SK-N-SH (cell line): ENCODE data around the gene RRP9. TPM values are rescaled to one million over a fixed set of nuclear protein-coding genes. Genes with fewer than 3 reads are reported as not detected.
A peak's percentile ranks its signal among the peaks of the same experiment; 100 is the strongest.

Experiments
- CTCF ChIA-PET: fragments of 300-600, 350-600 bp; formaldehyde crosslinking; extraction: SDS; loops from one replicate; lab custom pipeline; 2021; lab: Yijun Ruan, JAX
- POLR2A ChIA-PET: fragments of 350-600 bp; sonication (Branson Sonifier 250); formaldehyde crosslinking; extraction: SDS; loops from one replicate; lab custom pipeline; 2020; ENCODE audit warnings: antibody characterized with exemption, inconsistent platforms; lab: Yijun Ruan, JAX
- DNase-seq: peaks from one replicate; pipeline ENCODE4 v3.0.0; 2012
- H2AFZ ChIP-seq: fragments of 200-600 bp; sonication (generic); 2 replicates; pipeline ENCODE4 v1.8.1; 2016; ENCODE audit warnings: antibody characterized with exemption, mild to moderate bottlenecking, low read depth
- H3F3A ChIP-seq: fragments of 200-600 bp; sonication (generic); replicated peaks from 2 replicates; pipeline ENCODE3; 2016; ENCODE audit warnings: antibody characterized with exemption, mild to moderate bottlenecking; ENCODE audit not compliant: insufficient read depth
- H3K27ac ChIP-seq, 2 experiments: fragments of 200-500 bp in 1 of 2; fragments of 200-600 bp in 1 of 2; sonication (Bioruptor generic) in 1 of 2; sonication (generic), shearing (Covaris generic) in 1 of 2; 2 replicates each; pipeline versions ENCODE4 v1.5.1 to v1.6.1; 2014 to 2016; ENCODE audit warnings: low read depth in 2 of 2, inconsistent platforms in 1 of 2, low read length in 1 of 2, mild to moderate bottlenecking in 1 of 2, mixed read lengths in 1 of 2
- H3K27me3 ChIP-seq: fragments of 200-600 bp; sonication (generic), shearing (Covaris generic); 2 replicates; pipeline ENCODE4 v1.6.1; 2016; ENCODE audit warnings: mixed run types; ENCODE audit not compliant: insufficient read depth
- H3K36me3 ChIP-seq, 2 experiments: fragments of 200-500 bp in 1 of 2; fragments of 200-600 bp in 1 of 2; sonication (Bioruptor generic) in 1 of 2; sonication (generic) in 1 of 2; replicated peaks in 1 of 2; 2 replicates each; pipeline versions ENCODE3 to v1.5.1; 2014 to 2016; ENCODE audit warnings: low read length in 1 of 2, mild to moderate bottlenecking in 1 of 2; ENCODE audit not compliant: insufficient read depth in 2 of 2, control insufficient read depth in 1 of 2
- H3K4me1 ChIP-seq, 2 experiments: fragments of 200-500 bp in 1 of 2; fragments of 200-600 bp in 1 of 2; sonication (Bioruptor generic) in 1 of 2; sonication (generic), shearing (Covaris generic) in 1 of 2; 2 replicates each; pipeline versions ENCODE4 v1.5.1 to v1.6.1; 2014 to 2016; ENCODE audit warnings: low read depth in 1 of 2, low read length in 1 of 2, mixed run types in 1 of 2; ENCODE audit not compliant: insufficient read depth in 2 of 2, control insufficient read depth in 1 of 2
- H3K4me2 ChIP-seq: fragments of 200-600 bp; sonication (generic), shearing (Covaris generic); 2 replicates; pipeline ENCODE4 v1.6.1; 2017; ENCODE audit warnings: mixed run types
- H3K4me3 ChIP-seq, 2 experiments: fragments of 200-500 bp in 1 of 2; fragments of 200-600 bp in 1 of 2; sonication (Bioruptor generic) in 1 of 2; sonication (generic), shearing (Covaris generic) in 1 of 2; 2 replicates each; pipeline versions ENCODE4 v1.5.1 to v1.8.1; 2014 to 2016; ENCODE audit warnings: low read depth in 2 of 2, inconsistent platforms in 1 of 2, low read length in 1 of 2, mild to moderate bottlenecking in 1 of 2, mixed read lengths in 1 of 2, moderate library complexity in 1 of 2
- H3K79me2 ChIP-seq: fragments of 200-600 bp; sonication (generic); 2 replicates; pipeline ENCODE4 v1.8.1; 2017; ENCODE audit warnings: mild to moderate bottlenecking; ENCODE audit not compliant: insufficient read depth
- H3K9ac ChIP-seq: fragments of 200-600 bp; sonication (generic); 2 replicates; pipeline ENCODE4 v1.6.1; 2017; ENCODE audit warnings: mixed run types
- H3K9me2 ChIP-seq: fragments of 200-600 bp; sonication (generic); 2 replicates; pipeline ENCODE4 v1.6.1; 2017; ENCODE audit warnings: mixed run types
- H3K9me3 ChIP-seq: fragments of 200-600 bp; sonication (generic); 2 replicates; pipeline ENCODE4 v1.6.1; 2017; ENCODE audit warnings: mixed run types, mild to moderate bottlenecking, moderate library complexity
- H4K20me1 ChIP-seq: fragments of 200-600 bp; sonication (generic); 2 replicates; pipeline ENCODE4 v1.6.1; 2017; ENCODE audit warnings: mild to moderate bottlenecking, mixed run types; ENCODE audit not compliant: insufficient read depth
- CHD2 ChIP-seq: fragments of 150-350 bp; IDR thresholded peaks from 2 replicates; pipeline ENCODE4 v1.6.1; 2018; ENCODE audit warnings: low read length; ENCODE audit not compliant: partially characterized antibody
- ELF1 ChIP-seq: IDR thresholded peaks from 2 replicates; pipeline ENCODE4 v1.4.0; 2012
- EZH2phosphoT487 ChIP-seq: fragments of 200-600 bp; sonication (generic); IDR thresholded peaks from 2 replicates; pipeline ENCODE4 v1.6.1; 2017; ENCODE audit warnings: low read depth, mixed run types, mild to moderate bottlenecking, antibody characterized with exemption, moderate library complexity, borderline replicate concordance
- GABPA ChIP-seq: IDR thresholded peaks from 2 replicates; pipeline ENCODE4 v1.4.0; 2012; ENCODE audit warnings: low read depth, mild to moderate bottlenecking
- JUND ChIP-seq: IDR thresholded peaks from 2 replicates; pipeline ENCODE4 v1.4.0; 2012
- MAX ChIP-seq: IDR thresholded peaks from 2 replicates; pipeline ENCODE4 v1.4.0; 2012; ENCODE audit warnings: low read depth
- MXI1 ChIP-seq: IDR thresholded peaks from 2 replicates; pipeline ENCODE4 v1.6.1; 2012; ENCODE audit warnings: mild to moderate bottlenecking, low read depth, low read length, improper control_type of control experiment
- NRF1 ChIP-seq: IDR thresholded peaks from 2 replicates; pipeline ENCODE4 v1.6.1; 2012; ENCODE audit warnings: low read depth, mild to moderate bottlenecking, low read length
- PBX3 ChIP-seq: IDR thresholded peaks from 2 replicates; pipeline ENCODE4; 2012
- POLR2AphosphoS5 ChIP-seq: IDR thresholded peaks from 2 replicates; pipeline ENCODE4 v1.6.1; 2012; ENCODE audit warnings: low read depth, low read length
- RAD21 ChIP-seq: IDR thresholded peaks from 2 replicates; pipeline ENCODE4 v1.6.1; 2012; ENCODE audit warnings: mild to moderate bottlenecking, low read length
- REST ChIP-seq: IDR thresholded peaks from 2 replicates; pipeline ENCODE4 v1.6.1; 2012; ENCODE audit warnings: mild to moderate bottlenecking, low read depth, low read length, moderate library complexity
- SIN3A ChIP-seq: IDR thresholded peaks from 2 replicates; pipeline ENCODE4 v1.6.1; 2012; ENCODE audit warnings: low read depth, mild to moderate bottlenecking, low read length, moderate library complexity, borderline replicate concordance
- SMC3 ChIP-seq: IDR thresholded peaks from 2 replicates; pipeline ENCODE4 v1.6.1; 2012; ENCODE audit warnings: low read depth, low read length, improper control_type of control experiment
- TAF1 ChIP-seq: IDR thresholded peaks from 2 replicates; pipeline ENCODE4 v1.6.1; 2012; ENCODE audit warnings: low read depth, mild to moderate bottlenecking, low read length, moderate library complexity, borderline replicate concordance
- TEAD4 ChIP-seq: IDR thresholded peaks from 2 replicates; pipeline ENCODE4 v1.4.0; 2012; ENCODE audit warnings: mild to moderate bottlenecking, borderline replicate concordance; ENCODE audit not compliant: insufficient read depth
- USF1 ChIP-seq: IDR thresholded peaks from 2 replicates; pipeline ENCODE4 v1.4.0; 2012; ENCODE audit warnings: low read depth, borderline replicate concordance
- USF2 ChIP-seq: fragments of 150-350 bp; IDR thresholded peaks from 2 replicates; pipeline ENCODE4 v1.6.1; 2017; ENCODE audit warnings: antibody characterized with exemption, low read length, low read depth, borderline replicate concordance
- ZBTB33 ChIP-seq: IDR thresholded peaks from 2 replicates; pipeline ENCODE4 v1.4.0; 2012; ENCODE audit warnings: low read depth, borderline replicate concordance
- WGBS: methylation state at CpG from one replicate; pipeline ENCODE4 v1.1.6; 2017; ENCODE audit warnings: low lambda C conversion rate; 5-methylcytosine and 5-hydroxymethylcytosine counted together
- polyA plus RNA-seq, 3 experiments: library from polyadenylated mRNA; depleted of rRNA; stranded (reverse); fragments of >200 nt; gene quantifications; 2 replicates each; pipeline ENCODE4 v1.2.3, GENCODE V29; 2012
- TF ChIP-seq, protein P1 (sequence below): fragments of 200-600 bp; sonication (generic); IDR thresholded peaks from 2 replicates; pipeline ENCODE4 v1.6.1; 2017; ENCODE audit warnings: antibody characterized with exemption, mild to moderate bottlenecking, moderate library complexity

The RRP9 gene
- polyA plus RNA-seq, 1 of the 3 experiments (the other 2 are of a cell fraction), result 49.6 TPM

GRCh38 chr3:51982838-51983577, 41.3 kb upstream of the RRP9 start, which contains the start of gene ACY1:
TSS of gene ACY1 (plus strand) at chr3:51983535. CDS start at chr3:51984065, 530 bp downstream.
- H3K36me3 ChIP-seq, result peaks cover 0 to 5% of the 10 kb centered on the region in 2 experiments
- 0% methylated on average over 26 of the region's 68 CpGs for WGBS
- H3K9me2 ChIP-seq, result no peaks in the 10 kb centered on the region
- peaks cover 5 to 19% of the 10 kb centered on the region in 2 experiments; a peak in 3 of 4 replicates for H3K4me1 ChIP-seq
- peak within 1 kb of the TSS; percentile 89 to 93 for H3K27ac ChIP-seq
- no peaks in the 10 kb centered on the region for H4K20me1 ChIP-seq
- H3K27me3 ChIP-seq, result no peaks in the 10 kb centered on the region
- peak within 1 kb of the TSS; percentile 89 for H3K9ac ChIP-seq
- H3K4me3 ChIP-seq, result peak within 1 kb of the TSS; percentile 68 to 90
- no peaks in the 10 kb centered on the region for H3K9me3 ChIP-seq
- peak; percentile 97 for DNase-seq
- H3K79me2 ChIP-seq, result peaks cover 40% of the 10 kb centered on the region
- POLR2A ChIA-PET, result interaction anchor here (0.8 to 4.3 kb wide), 10 partner anchors 8 to 46 kb away, joined by 3 to 42 read pairs (median 4); partner anchors contain the start of genes ABHD14A, ABHD14B, PARP3 and RPL29
- peak within 1 kb of the TSS; percentile 94; the same call in 1 of the 2 replicates for H2AFZ ChIP-seq
- CTCF ChIA-PET, result interaction anchor here (0.6 to 4.8 kb wide), 24 partner anchors 9 to 489 kb away, joined by 3 to 45 read pairs (median 4); partner anchors contain the start of genes ABHD14A, ABHD14B, GPR62 and PARP3
- H3K4me2 ChIP-seq, result peak within 1 kb of the TSS; percentile 97
- peaks cover 15% of the 10 kb centered on the region for H3F3A ChIP-seq
- TF ChIP-seq NRF1, result no peak; the same call in 1 of the 2 replicates
- TF ChIP-seq PBX3, result no peak; the same call in none of the 2 replicates
- TF ChIP-seq REST, result peak; percentile 7; the same call in 1 of the 2 replicates
- TF ChIP-seq JUND, result no peak
- peak; percentile 95 for TF ChIP-seq MXI1
- TF ChIP-seq SMC3, result 0 out of 2 replicates have a peak, but pooled peaks have one; percentile 0
- TF ChIP-seq EZH2phosphoT487, result no peak
- TF ChIP-seq ZBTB33, result no peak
- TF ChIP-seq ELF1, result no peak
- TF ChIP-seq, protein P1, sequence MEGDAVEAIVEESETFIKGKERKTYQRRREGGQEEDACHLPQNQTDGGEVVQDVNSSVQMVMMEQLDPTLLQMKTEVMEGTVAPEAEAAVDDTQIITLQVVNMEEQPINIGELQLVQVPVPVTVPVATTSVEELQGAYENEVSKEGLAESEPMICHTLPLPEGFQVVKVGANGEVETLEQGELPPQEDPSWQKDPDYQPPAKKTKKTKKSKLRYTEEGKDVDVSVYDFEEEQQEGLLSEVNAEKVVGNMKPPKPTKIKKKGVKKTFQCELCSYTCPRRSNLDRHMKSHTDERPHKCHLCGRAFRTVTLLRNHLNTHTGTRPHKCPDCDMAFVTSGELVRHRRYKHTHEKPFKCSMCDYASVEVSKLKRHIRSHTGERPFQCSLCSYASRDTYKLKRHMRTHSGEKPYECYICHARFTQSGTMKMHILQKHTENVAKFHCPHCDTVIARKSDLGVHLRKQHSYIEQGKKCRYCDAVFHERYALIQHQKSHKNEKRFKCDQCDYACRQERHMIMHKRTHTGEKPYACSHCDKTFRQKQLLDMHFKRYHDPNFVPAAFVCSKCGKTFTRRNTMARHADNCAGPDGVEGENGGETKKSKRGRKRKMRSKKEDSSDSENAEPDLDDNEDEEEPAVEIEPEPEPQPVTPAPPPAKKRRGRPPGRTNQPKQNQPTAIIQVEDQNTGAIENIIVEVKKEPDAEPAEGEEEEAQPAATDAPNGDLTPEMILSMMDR, result peak; percentile 4; the same call in 1 of the 2 replicates
- peak; percentile 48 for TF ChIP-seq USF2
- TF ChIP-seq RAD21, result no peak
- TF ChIP-seq TEAD4, result no peak
- 0 out of 2 replicates have a peak, but pooled peaks have one; percentile 53 for TF ChIP-seq SIN3A
- peak; percentile 98 for TF ChIP-seq MAX
- peak; percentile 57 for TF ChIP-seq GABPA
- TF ChIP-seq CHD2, result no peak
- peak; percentile 49; the same call in 1 of the 2 replicates for TF ChIP-seq TAF1
- TF ChIP-seq POLR2AphosphoS5, result peak; percentile 32; the same call in 1 of the 2 replicates
- peak; percentile 89 for TF ChIP-seq USF1
